ENCODE data around the gene SELENOH.

GRCh38 chr11:57751176-57751575 is 9.9 kb downstream of the SELENOH start:
- TF ChIP-seq, protein P1, sequence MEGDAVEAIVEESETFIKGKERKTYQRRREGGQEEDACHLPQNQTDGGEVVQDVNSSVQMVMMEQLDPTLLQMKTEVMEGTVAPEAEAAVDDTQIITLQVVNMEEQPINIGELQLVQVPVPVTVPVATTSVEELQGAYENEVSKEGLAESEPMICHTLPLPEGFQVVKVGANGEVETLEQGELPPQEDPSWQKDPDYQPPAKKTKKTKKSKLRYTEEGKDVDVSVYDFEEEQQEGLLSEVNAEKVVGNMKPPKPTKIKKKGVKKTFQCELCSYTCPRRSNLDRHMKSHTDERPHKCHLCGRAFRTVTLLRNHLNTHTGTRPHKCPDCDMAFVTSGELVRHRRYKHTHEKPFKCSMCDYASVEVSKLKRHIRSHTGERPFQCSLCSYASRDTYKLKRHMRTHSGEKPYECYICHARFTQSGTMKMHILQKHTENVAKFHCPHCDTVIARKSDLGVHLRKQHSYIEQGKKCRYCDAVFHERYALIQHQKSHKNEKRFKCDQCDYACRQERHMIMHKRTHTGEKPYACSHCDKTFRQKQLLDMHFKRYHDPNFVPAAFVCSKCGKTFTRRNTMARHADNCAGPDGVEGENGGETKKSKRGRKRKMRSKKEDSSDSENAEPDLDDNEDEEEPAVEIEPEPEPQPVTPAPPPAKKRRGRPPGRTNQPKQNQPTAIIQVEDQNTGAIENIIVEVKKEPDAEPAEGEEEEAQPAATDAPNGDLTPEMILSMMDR (IDR thresholded peaks at IDR 0.05; ENCODE audit: control extremely low read depth in 1 of 3, insufficient read depth in 1 of 3, low read depth in 1 of 3, low read length in 3 of 3), result no peak
- no peak for TF ChIP-seq JUN (IDR thresholded peaks at IDR 0.05; ENCODE audit: low read depth, low read length)
- no peak for TF ChIP-seq EGR1 (IDR thresholded peaks at IDR 0.05; ENCODE audit: borderline replicate concordance, low read depth, low read length)
- no peak for TF ChIP-seq BACH1 (IDR thresholded peaks at IDR 0.05; ENCODE audit: low read length)
- TF ChIP-seq CHD2 (IDR thresholded peaks at IDR 0.05; ENCODE audit: low read length), result no peak
- no peak for TF ChIP-seq CREB1 (IDR thresholded peaks at IDR 0.05)
